Stimulated activated naive CD4-positive, alpha-beta T cell (primary cell): ENCODE data around the gene CDK5R1.
A peak's percentile ranks its signal among the peaks of the same experiment; 100 is the strongest.
"Not testable (repeated sequence)": the region's sequence is repeated elsewhere in the genome, so short reads cannot be mapped to it uniquely, and the experiment has no call there.

Source experiments
- DNase-seq, 6 experiments: peaks; one replicate each; lab custom pipeline; 2025; lab: John Stamatoyannopoulos, UW

The CDK5R1 gene

DNA sequence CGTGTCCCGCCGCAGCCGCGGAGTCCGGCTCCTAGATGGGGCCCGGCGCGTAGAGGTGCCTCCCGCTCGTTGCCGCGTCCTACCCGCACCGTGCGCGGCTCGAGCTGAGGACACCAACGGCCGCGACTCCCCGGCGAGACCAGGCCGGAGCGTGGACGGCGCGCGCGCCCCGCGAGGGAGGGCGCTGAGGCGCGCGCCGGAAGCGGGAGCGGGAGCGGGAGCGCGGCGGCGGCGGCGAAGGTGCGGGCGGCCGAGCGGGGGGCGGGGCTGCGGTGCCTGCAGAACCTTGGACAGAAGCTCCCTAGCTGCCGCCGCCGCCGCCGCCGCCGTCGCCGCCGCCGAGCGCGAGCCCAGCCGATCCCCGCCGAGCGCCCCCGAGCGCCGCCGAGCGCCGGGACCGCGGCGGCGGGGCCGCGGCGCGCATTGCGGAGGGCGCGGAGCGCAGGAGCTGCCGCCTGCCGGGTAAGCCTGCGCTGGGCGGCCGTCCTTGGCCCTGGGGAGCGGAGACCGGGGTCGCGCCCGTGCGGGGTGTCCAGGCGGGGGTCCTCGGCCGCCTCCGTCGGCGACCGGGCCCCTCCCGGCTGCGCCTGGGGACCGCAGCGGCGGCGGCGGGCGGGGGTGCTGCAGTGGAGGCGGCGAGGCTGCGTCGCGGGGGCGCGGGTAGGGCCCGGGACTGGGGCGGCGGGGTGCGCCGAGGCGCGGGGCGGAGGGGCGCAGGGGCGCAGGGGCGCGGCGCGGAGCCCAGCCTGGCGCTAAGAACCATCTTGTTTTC lies at the start of gene CDK5R1:
Gene CDK5R1 (plus strand): TSS at position 293 of the 772 bp plus-strand sequence. CDS start 628 bp downstream, outside the sequence.
- DNase-seq: peak; percentile 62 to 81 (median 74)

DNA sequence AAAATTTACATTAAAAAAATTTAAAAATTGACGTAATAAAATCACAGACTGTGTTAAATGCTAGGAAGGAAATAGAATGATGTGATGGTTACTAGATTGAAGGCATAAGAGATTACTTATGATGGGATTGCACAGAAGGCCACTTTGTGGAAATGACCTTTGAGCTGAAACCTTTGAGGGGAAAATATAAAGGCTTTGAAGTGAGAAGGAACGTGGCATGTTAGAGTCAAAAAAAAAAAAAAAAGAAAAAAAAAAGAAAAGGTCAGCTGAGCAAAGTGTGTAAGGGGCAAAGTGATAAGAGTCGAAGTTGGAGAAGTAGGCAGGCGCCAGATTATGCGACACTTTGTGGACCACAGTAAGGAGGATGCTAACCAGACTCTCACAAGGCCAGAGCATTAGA lies 46.1 kb upstream of the CDK5R1 start:
- DNase-seq: no peak

DNA sequence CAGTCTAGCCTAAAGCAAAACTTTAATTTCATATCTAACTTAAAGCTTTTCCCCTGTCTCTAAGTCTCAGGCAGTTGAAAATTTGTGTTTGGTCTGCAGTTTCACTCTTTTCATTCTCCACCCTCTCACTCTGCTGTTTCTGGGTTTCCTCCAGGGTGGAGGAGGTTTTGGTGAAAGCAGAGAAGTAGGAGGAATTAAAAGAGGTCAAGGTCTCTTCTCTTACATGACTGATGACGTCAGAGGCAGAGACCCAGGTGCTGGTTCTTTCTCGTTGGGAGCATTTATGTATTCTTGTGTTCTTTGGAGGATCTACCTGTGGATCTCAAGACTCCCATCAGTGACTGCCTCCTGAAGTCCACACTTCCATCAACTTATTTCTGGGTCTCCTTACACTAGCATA lies 44.9 kb upstream of the CDK5R1 start:
- DNase-seq: no peak

DNA sequence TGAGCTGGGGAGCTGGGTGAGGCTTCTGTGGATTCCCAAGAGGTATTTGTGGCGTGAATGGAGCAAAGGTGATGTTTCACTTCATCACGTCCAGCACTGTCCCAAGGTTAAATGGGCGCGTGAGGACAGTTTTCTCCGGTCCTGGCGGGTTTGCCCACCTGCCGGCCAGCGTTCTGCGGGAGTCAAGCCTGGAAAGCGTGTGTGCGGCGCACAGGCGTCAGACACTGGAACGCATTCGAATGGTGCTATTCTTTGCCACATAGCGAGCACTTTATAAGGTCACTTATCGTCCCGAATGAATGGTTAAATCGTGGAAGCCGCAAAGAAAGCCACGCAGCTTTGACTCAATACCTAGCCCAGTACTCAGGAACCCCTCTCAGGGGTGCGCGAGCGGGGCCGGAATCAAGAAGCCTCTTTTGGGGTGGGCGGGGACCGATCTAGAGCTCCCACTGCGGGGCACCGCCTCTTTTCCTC lies 42.9 kb upstream of the CDK5R1 start:
- no peak for DNase-seq

DNA sequence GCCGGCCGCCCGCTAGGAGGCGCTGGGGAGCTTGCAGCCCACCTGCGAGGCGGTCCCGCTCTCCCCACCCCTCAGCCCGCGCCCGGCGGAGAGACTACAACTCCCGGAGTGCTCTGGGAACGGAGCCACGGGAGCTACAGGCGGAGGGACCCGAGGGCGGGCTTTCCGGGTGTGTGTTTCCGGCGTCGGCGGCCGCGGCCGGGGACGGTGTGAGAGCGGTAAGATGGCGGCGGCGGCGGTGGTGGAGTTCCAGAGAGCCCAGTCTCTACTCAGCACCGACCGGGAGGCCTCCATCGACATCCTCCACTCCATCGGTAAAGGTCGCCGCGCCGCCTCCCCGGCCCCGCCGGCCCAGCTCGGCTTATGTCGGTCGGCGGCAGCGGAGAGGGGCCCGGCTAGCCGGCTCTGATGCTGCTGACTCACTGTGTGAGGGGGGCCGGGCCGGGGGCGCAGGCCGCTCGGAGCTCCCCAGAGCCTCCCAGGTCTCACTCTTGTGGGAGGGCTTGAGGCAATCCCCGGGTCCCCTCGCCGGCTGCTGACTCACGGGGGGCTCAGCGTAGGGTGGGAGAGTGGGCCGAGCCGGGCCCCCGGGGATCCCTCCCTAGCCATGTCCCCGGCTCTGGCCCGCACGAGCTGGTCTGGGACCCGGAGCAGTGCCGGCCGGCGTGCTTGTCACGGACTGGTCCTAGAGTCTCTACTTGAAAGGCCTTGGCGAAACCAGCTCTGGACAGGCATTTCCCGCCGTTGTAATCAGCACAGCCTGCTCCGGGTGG lies 42.3 kb upstream of the CDK5R1 start, which contains the start of gene PSMD11:
Gene PSMD11 (plus strand): TSS at position 210 of the 773 bp plus-strand sequence. CDS start 14 bp downstream, at position 224.
- DNase-seq: peak; percentile 96 to 99 (median 98)

DNA sequence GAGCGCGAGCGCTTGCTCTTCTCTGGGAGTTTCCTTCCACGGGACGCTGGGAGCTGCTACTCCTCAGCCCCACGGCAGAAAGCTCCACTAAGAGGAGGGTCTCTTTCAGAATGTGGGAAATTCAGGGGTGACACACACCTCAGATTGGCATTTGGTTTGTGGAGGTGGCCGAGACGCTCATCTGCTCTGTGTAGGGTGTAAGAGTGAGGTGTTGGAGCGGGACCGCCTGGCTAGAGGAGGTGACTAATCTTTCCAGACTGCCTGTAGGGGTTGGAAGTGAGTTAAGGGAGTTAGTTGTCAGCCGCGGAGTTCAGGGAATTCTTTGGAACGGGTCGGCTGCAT lies 41.7 kb upstream of the CDK5R1 start:
- DNase-seq: peak in 2 of 6 experiments; percentile 22 to 30

DNA sequence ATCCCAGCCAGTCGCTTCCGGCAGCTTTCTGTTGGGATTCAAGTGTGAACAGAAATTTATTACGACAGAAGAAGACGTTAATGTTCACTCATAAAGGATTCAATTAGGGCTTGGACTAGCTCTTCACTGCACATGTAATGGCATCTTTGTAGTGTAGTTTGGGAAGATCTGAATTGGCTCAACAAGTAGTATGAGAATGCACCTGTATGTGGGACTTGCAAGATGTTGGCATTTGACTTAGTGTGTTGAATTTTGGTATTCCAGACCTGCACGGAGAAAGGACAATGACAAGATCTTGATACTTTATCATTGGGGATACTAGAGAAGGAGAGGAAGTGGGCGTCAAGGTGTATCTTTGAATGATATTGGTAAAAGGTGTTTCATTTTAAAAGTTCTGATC lies 41.3 kb upstream of the CDK5R1 start:
- no peak for DNase-seq

DNA sequence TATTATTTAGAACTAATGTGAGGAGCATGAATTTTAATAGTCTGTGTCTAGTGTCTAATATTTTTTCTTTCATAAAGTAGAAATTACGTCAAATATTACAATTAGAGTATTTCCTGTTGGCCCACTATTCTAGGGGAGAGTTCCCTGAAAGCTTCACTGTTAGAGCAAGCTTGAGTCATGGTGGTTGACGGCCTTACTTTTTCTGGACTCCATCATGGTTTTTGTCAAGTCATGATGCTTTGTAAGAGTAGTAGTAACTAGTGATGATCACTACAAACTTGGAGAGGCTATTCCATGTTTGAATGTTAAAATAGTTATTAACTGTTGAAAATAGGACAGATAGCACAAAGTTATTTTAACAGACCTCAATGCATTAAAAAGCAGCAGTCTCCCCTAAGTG lies 40.8 kb upstream of the CDK5R1 start:
- no peak for DNase-seq

DNA sequence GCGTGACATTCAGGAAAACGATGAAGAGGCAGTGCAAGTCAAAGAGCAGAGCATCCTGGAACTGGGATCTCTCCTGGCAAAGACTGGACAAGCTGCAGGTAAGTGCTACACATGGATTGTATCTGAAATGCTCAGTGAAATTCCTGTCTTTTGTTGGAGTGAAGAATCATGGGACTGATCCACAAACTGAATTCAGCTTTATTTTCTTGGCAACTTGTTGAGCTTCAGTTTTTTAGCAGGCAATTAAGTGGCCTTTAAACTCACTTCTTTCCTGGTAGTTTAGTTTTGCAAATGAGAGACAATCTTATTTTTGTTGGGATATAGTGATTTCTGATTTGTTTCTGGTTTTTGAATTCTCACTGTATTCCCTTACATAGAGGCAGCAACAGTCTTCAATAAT lies 39.8 kb upstream of the CDK5R1 start:
- no peak for DNase-seq

DNA sequence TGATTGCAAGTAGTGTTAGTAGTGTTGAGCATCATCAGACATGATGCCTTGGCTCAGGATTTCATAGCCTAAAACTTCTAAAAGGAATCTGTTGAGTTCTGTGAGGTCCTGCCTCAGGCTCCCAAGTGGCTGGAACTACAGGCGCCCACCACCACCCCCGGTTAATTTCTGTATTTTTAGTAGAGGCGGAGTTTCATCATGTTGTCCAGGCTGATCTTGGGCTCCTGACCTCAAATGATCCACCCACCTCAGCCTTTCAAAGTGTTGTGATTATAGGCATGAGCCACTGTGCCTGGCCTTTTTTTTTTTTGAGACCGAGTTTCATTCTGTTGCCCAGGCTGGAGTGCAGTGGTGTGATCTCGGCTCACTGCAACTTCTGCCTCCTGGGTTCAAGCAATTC lies 36.8 kb upstream of the CDK5R1 start:
- no peak for DNase-seq

DNA sequence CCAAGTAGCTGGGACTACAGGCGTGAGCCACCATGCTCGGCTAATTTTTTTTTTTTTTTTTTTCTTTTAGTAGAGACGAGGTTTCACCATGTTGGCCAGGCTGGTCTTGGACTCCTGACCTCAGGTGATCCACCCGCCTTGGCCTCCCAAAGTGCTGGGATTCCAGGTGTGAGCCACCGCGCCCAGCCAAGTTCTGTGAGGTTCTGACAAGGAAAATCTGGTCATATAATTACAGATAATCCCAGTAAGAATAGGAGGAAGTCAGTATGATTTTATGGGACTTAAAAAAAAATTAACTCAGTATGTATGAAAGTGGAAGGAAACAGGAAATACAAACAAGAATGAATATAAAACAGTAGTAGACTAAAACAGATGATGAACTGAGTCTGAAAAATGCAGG lies 36.4 kb upstream of the CDK5R1 start:
- not testable (repeated sequence) for DNase-seq

DNA sequence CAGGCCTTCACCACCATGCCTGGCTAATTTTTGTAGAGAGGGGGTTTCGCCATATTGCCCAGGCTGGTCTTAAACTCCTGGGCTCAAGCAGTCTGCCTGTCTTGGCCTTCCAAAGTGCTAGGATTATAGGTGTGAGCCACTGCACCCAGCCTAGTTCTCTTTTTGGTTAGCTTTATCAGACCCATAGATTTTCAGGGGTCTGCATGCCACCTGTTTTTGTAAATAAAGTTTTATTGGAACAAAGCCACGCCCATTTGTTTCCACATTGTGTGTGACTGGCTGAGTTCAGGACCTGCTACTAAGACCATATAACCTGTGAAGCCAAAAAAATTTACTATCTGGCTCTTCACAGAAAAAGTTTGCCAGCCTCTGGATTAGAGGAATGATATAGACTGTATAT lies 34.9 kb upstream of the CDK5R1 start:
- no peak for DNase-seq

DNA sequence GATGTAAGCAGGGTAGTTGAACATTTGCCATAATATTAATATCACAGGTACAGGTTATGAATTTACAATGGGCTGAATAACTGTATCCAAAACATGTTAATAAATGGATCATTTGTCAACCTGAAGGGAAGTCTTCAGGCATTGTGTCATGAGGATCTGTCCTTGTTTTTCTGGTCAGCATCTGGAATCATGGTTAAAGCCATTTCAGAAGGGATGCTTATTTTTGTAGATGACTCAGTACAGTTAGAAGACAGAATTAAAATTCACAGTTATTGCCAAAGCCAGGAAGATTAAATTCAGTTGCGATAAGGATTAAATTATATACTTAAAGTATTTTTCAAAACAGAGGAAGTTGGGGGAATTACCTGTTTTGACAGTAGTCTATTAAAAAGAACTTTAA lies 34.5 kb upstream of the CDK5R1 start:
- no peak for DNase-seq

DNA sequence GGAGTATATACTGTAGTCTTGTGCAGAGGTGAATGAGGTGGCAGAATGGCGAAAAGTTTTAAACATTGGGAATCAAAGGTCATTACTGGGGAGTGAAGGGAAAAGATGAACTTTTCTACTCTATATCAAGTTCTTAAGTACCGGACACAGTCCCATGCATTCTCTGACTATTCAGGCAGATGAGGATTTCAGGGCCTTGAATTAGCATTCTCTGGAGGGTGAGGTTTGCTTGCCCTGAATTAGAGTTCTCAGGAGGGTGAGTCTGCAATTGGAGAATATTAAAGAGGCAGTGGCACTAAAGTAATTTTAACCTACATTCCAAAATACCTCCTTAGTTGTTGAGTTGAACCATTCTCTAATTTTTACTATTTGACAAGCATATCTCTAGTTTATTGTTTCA lies 33.4 kb upstream of the CDK5R1 start:
- no peak for DNase-seq

DNA sequence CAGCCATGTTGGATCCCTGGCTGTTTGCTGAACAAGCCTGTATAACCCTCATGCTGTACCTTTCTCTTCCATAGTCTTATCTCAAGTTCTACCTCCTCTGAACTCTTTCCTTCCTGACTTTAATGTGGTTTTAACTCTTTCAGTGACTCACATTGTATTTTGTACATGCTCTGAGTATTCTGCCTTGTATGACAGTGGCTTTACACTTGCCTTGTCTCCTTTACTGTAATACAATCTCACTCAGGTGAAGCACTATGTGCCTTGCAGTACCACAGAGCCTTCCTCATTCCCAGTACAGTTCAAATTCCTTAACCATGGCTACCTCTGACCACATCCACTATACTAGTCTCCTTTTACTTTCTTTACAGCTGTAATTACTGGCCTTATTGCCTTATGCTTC lies 28.4 kb upstream of the CDK5R1 start:
- no peak for DNase-seq

DNA sequence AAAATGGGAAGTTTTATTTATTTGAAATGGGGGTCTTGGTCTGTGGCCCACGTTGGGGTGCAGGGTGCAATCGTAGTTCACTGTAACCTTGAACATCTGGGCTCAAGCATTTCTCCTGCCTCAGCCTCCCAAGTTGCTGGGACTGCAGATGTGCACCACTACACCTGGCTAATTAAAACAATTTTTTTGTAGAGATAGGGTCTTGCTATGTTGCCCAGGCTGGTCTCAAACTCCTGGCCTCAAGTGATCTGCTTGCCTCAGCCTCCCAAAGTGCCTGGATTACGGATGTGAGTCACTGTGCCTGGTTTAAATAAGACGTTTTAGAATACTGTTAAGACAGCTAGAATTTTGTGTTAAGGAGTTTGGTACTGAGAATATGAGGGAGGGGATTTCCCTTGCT lies 26.7 kb upstream of the CDK5R1 start:
- no peak for DNase-seq

DNA sequence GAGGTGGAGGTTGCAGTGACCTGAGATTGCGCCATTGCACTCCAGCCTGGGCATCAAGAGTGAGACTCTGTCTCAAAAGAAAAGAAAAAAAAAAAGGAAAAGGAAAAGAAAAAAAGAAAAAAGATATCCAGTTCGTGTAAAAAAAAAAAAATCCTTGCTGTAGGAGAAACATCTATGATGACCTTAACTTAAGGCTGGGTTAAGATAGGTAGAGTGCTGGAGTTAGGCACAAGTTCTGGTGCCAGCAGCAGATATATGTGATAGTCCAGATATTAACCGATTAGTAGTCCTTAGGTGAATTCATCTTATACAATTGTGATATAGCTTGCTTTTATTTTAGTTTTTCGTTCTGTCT lies 25.3 kb upstream of the CDK5R1 start:
- no peak for DNase-seq

DNA sequence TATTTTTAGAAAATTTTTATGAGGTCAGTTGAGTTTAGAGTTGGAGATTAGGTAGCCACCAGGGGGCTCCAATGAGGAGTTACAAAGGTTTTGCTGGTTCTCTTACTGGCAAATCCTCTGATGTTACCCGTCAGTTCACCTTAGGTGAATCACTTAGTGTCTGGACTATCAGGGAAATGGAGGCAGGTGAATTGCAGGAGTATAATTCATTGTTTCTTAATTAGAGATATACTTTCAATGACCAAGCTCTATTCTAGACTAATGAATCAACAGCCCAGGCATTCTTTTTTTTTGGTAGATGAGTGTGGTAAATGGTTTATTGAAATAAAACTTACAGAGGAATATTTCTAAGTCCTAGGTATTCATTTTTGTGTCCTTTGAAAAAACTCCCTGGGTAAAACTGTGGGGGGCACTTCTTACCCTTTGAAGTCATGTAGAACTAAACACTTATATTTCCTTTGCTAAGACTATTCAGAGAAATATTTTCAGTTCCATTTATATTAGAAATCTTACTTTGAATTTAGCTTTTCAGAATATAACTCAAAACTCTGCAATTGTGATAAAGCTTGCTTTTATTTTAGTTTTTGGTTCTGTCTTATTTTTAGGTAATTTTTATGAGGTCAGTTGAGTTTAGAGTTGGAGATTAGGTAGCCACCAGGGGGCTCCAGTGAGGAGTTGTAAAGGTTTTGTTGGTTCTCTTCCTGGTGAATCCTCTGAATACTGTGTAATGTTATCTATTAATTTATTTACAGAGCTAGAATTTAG lies 24.8 kb upstream of the CDK5R1 start:
- peak; percentile 21 to 68 (median 48) for DNase-seq

DNA sequence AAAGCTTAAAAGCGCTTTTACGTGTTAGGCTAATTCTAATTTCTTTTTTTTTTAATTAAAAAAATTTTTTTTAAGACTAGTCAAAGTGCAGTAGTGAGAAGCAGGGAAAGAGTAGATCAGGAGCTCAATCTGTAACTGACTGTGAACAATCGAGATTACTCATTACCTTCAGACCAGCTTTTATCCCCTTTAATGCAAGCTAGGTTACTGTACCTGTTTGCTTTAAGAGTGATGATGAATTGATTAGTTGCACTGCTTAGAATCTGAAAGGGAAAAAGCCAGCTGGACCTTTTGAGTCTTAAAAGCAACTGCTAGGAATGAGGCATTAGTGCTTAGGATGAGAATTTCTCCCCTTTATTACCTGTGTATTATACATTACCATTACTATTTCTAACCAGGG lies 23.5 kb upstream of the CDK5R1 start:
- DNase-seq: no peak

DNA sequence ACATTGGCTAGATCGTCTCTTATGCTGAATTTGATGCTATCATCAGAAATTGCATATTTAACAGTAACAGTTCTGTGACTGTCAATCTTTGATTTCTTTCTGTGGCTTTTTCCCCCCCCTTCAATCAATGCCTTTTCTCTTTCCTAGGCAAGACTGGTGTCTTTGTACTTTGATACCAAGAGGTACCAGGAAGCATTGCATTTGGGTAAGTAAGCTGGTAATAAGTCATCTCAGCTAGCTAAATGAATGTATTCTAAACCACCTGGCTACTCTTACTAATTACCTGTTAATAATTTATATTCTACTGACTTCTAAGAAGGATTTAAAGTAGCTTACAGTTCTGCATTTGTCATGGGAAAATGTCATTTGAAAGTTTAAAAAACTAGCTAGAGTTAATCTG lies 22.4 kb upstream of the CDK5R1 start:
- DNase-seq: no peak

DNA sequence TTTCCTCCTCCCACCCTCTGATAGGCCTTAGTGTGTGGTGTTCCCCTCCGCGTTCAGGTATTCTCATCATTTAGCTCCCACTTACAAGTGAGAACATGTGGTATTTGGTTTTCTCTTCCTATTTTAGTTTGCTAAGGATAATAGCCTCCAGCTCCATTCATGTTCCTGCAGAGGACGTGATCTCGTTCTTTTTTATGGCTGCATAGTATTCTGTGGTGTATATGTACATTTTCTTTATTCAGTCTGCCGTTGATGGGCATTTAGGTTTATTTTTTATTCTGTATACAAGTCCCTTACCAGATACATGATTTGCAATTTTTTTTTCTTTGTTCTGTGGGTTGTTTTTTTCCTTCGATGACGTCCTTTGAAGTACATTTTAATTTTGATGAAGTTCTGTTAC lies 18.8 kb upstream of the CDK5R1 start:
- DNase-seq: no peak

DNA sequence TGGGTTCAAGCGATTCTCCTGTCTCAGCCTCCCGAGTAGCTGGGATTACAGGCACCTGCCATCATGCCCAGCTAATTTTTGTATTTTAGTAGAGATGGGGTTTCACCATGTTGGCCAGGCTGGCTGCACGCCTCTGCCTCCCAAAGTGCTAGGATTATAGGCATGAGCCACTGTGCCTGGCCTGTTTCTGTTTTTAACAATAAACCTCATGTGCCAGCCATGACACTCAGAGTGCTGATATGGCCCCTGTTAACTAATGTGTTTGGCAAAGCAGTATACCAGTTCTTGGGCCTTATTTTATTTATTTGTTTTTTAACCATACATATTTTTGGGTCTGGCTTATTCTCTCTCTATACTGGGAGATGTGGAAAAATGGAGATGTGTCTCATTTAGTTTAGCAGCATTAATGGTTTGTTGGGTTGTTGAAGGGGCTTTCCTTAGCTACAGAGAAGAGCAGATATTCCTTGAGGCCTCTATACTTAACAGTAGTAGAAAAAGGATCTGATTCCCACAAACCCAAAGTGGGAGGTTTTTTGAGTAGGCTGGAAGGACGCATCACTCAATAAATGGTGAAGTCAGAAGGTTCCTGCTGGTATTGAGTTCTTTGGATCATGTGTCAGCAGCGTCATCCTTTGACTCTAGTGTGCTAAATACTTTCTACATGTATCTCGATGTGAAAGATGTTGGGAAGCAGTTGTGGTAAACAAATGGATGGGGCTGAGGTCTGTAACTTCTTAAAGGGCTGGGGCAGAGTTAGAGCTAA lies 16.2 kb upstream of the CDK5R1 start:
- no peak for DNase-seq
